Prostate gland (tissue), 2 donors: ENCODE results near the gene MUC2. TPM values are rescaled to one million over a fixed set of nuclear protein-coding genes. Genes with fewer than 3 reads are reported as not detected.

Experiments used
- DNase-seq: peaks from one replicate; pipeline ENCODE4 v3.0.0-alpha.2; 2019; ENCODE audit warnings: low spot score
- H3K27ac ChIP-seq, 2 donors: fragments of 200-600 bp; sonication (generic); 2 replicates each; pipeline ENCODE4 v1.5.1; 2017 to 2019
- H3K27me3 ChIP-seq: fragments of 200-600 bp; sonication (generic); replicated peaks from 2 replicates; pipeline ENCODE4 v1.5.1; 2019; ENCODE audit not compliant: insufficient read depth
- H3K36me3 ChIP-seq, 2 donors: fragments of 200-600 bp; sonication (generic); 1 replicate in 1 of 2; 2 replicates in 1 of 2; pipeline versions ENCODE4 v1.5.1 to v1.8.1; 2017 to 2019
- H3K4me1 ChIP-seq: fragments of 200-600 bp; sonication (generic); replicated peaks from 2 replicates; pipeline ENCODE4 v1.5.1; 2019
- H3K4me3 ChIP-seq, 2 donors: fragments of 200-600 bp; sonication (generic); 2 replicates each; pipeline ENCODE4 v1.5.1; 2017 to 2019
- H3K9me3 ChIP-seq: fragments of 200-600 bp; sonication (generic); 2 replicates; pipeline ENCODE4 v1.5.1; 2017
- CTCF ChIP-seq, 4 experiments: fragments of 200-600 bp in 2 of 4; fragments of 450-650 bp in 2 of 4; sonication (generic) in 2 of 4; IDR thresholded peaks; 1 replicate in 3 of 4; 2 replicates in 1 of 4; pipeline ENCODE4 v1.5.1; 2016 to 2019; ENCODE audit warnings: antibody characterized with exemption in 4 of 4, mild to moderate bottlenecking in 2 of 4, moderate library complexity in 2 of 4
- POLR2A ChIP-seq: fragments of 450-650 bp; IDR thresholded peaks from one replicate; pipeline ENCODE4 v1.6.1; 2016; ENCODE audit warnings: antibody characterized with exemption, mild to moderate bottlenecking
- POLR2AphosphoS5 ChIP-seq: sonication (generic); formaldehyde crosslinking; IDR thresholded peaks from one replicate; pipeline ENCODE4 v1.6.1; 2017; ENCODE audit warnings: antibody characterized with exemption
- WGBS: methylation state at CpG from one replicate; pipeline ENCODE4 v1.1.5; 2018; 5-methylcytosine and 5-hydroxymethylcytosine counted together
- intact Hi-C: fragments of 100-400 bp; cut with DNase I; formaldehyde crosslinking; loops from one replicate; pipeline ENCODE4 v1.14.2; 2022
- total RNA-seq, 2 donors: library from RNA; depleted of rRNA; stranded (reverse); fragments of >200 nt; gene quantifications; one replicate each; pipeline ENCODE4 v1.1.0, GENCODE V29; 2016

Gene MUC2
- total RNA-seq, 2 donors from 2014 or later, result 0.11 TPM; not detected in 1

GRCh38 chr11:1099519-1100355, 25.1 kb downstream of the MUC2 start:
- no peak for DNase-seq
- H3K27ac ChIP-seq, result no peak overlapping the region
- WGBS, result 95% methylated on average over 31 of the region's 32 CpGs
- no peaks in the 10 kb centered on the region for H3K36me3 ChIP-seq
- intact Hi-C loops, result no loop called here
- H3K27me3 ChIP-seq, result no peaks in the 10 kb centered on the region
- H3K4me3 ChIP-seq, result no peak overlapping the region
- no peaks in the 10 kb centered on the region for H3K4me1 ChIP-seq
- no peaks in the 10 kb centered on the region for H3K9me3 ChIP-seq
- no peak for TF ChIP-seq POLR2AphosphoS5
- TF ChIP-seq POLR2A, result no peak
- no peak for TF ChIP-seq CTCF (IDR thresholded peaks at IDR 0.05)

GRCh38 chr11:1100417-1101245, 26.0 kb downstream of the MUC2 start:
- Histone ChIP-seq H3K4me1 (no peaks in the 10 kb centered on the region), H3K36me3 (no peaks in the 10 kb centered on the region), H3K27me3 (no peaks in the 10 kb centered on the region), H3K4me3 (no peak overlapping the region), H3K9me3 (no peaks in the 10 kb centered on the region), H3K27ac (no peak overlapping the region)
- no peak for DNase-seq
- 85% methylated on average over 23 of the region's 33 CpGs for WGBS
- intact Hi-C loops, result no loop called here
- TF ChIP-seq POLR2A, result no peak
- no peak for TF ChIP-seq POLR2AphosphoS5
- TF ChIP-seq CTCF (IDR thresholded peaks at IDR 0.05), result no peak

- H3K27ac ChIP-seq, result no peak overlapping the region
- no peaks in the 10 kb centered on the region for H3K9me3 ChIP-seq
- DNase-seq, result no peak
- no peak overlapping the region for H3K4me3 ChIP-seq
- no peaks in the 10 kb centered on the region for H3K36me3 ChIP-seq
- WGBS, result 82% methylated on average over 40 of the region's 50 CpGs
- H3K27me3 ChIP-seq, result no peaks in the 10 kb centered on the region
- intact Hi-C loops, result no loop called here
- no peak for TF ChIP-seq POLR2A
- TF ChIP-seq POLR2AphosphoS5, result no peak
- TF ChIP-seq CTCF (IDR thresholded peaks at IDR 0.05), result no peak
- H3K4me1 ChIP-seq, result no peaks in the 10 kb centered on the region
Measured at GRCh38 chr11:1101318-1102089, 26.8 kb downstream of the MUC2 start.

- no peak for DNase-seq
- Histone ChIP-seq H3K27ac (no peak overlapping the region), H3K4me3 (no peak overlapping the region), H3K4me1 (no peaks in the 10 kb centered on the region), H3K9me3 (no peaks in the 10 kb centered on the region), H3K27me3 (no peaks in the 10 kb centered on the region), H3K36me3 (no peaks in the 10 kb centered on the region)
- intact Hi-C loops, result no loop called here
- TF ChIP-seq POLR2AphosphoS5 (no peak), POLR2A (no peak), CTCF (IDR thresholded peaks at IDR 0.05) (no peak)
- WGBS, result 89% methylated on average over 31 of the region's 31 CpGs
Measured at GRCh38 chr11:1102221-1102971, 27.7 kb downstream of the MUC2 start.
